Hepatocyte (in vitro differentiated cells): Measurements from ENCODE around the gene GPER1.

Experiments used
- CTCF ChIP-seq: fragments of 200-600 bp; sonication (generic); IDR thresholded peaks from 2 replicates; pipeline ENCODE4 v1.5.1; 2016; ENCODE audit warnings: antibody characterized with exemption, mild to moderate bottlenecking; ENCODE audit not compliant: poor library complexity
- EZH2 ChIP-seq: fragments of 200-600 bp; sonication (generic); IDR thresholded peaks from 2 replicates; pipeline ENCODE4 v1.6.1; 2016; ENCODE audit warnings: antibody characterized with exemption, mild to moderate bottlenecking, borderline replicate concordance
- EZH2phosphoT487 ChIP-seq: fragments of 200-600 bp; sonication (generic); IDR thresholded peaks from one replicate; pipeline ENCODE4 v1.6.1; 2018; ENCODE audit warnings: antibody characterized with exemption, mild to moderate bottlenecking, low read depth, moderate library complexity; ENCODE audit not compliant: unreplicated experiment, severe bottlenecking

DNA sequence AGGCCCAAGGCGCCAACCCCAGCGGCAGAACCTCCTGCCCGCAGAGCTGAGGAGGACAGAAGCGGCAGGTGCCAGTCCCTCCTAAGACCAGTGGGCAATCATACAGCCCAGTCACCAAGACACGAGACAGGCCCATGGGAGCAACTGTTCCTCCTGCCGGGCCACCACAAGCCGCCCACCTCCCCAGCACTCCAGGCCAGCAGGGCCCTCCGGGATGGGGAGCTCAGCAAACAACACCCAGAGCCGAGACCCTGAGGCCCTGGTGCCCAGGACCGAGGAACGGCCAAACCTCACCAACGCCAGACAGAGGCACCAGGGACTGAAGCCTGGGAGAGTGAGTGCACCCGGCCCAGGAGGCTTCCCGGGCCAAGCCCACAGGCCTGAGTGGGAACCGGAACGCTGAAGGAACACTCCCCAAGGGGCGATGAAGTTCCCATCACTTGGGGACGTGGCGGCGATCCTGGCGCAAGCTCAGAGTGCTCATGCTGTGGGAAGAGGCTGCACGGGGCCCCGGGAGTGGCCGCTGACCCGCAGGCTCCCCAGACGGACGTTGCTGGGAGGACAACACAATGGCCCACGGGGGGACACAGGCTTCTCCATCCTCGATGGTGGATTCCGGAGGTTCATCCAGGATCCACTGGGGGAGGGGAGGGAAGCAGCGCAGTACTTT, 35.1 kb downstream of the GPER1 start:
- TF ChIP-seq CTCF (no peak), EZH2 (no peak), EZH2phosphoT487 (no peak)
